Hematopoietic multipotent progenitor cell treated with erythropoietin and hydrocortisone succinate and interleukin-3 and kit ligand, for 17 days (in vitro differentiated cells): ENCODE measurements around the gene TNS3.
A peak's percentile ranks its signal among the peaks of the same experiment; 100 is the strongest.

ENCODE experiments used
- DNase-seq: peaks from one replicate; pipeline ENCODE4 v3.0.0-alpha.2; 2015; ENCODE audit warnings: low spot score

The TNS3 gene

DNA sequence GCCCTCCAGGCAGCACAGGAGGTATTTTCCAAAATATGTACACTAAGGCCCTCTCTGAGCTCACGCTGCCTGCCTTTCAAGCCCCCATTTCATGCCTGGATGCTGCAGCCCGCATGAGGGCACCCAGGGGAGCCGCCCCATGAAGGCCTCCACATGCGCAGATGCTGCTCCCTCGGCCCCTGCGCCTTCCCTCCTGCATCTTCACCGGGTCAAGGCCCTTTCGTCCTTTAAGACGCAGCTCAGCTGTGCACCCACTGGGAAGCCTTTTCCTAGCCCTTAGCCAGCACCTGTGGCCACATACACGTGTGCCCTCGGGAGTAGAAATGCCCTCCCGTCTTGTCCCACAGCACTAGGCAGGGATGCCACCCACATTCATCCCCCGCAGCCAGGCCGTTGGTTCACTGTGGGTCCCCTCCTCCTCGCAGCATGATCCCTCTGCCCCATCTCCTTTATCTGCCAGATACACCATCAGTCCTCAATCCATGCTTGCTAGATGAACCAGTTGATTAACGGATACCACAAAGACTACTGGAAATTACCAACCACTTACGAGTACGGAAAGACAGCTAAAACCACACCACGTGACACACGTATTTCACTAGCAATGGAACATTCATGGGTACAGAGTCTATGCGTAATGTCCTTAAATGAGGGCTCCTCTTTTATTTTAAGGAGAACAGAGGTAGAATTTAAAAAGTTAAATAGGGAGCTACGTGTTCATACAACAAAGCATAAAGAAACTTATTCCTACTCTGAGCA is 278.0 kb downstream of the TNS3 start:
- no peak for DNase-seq

DNA sequence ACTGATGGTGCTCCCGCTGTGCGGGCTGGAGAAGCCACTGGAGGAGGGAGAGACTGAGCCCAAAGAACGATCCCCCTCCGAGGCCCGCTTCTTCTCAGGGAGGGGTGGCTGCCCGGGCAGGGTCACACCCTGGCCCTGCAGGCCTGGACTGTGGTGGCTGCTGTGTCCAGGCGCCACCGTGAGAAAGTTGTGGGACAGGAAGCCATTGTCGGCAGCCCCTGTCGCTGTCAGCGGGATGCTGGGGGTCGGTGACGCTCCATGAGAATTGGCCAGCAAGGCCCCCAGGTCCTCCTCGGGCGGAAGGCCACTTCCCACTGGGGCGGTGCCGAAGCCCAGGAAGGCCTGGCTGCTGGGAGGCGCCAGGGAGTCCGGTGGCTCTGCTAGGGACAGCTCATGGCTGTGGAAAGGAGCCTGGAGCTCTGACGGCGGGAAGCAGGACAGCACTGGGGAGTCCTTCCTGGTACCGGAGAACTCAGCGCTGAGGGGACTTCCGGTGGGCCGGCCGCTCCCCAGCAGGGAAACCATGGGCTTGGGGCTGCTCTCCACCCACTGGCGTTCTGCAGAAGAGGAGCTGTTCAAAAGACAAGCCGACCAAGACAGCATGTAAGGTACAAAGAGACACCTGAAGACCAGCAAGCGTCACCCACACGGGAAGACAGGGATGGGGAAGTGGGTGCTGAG is 278.8 kb downstream of the TNS3 start:
- no peak for DNase-seq

DNA sequence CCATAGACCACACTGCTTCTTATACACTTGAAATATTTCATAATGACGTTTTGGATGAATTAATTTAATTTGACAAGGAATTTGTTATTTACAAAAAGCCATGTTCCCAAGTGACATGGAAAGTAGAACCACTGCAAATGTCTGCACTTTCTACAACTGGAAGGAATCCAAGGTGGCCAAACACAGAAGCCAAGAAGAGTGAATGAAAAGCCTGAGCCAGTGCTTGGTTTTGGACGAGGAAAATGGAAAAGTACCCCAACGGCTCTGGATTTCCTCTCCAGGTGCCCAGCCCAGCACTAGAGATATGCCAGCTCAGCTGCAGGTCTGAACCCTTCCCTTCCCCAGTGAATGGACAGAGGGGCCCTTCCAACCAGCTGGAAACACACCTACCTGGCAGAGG is 279.4 kb downstream of the TNS3 start:
- no peak for DNase-seq

DNA sequence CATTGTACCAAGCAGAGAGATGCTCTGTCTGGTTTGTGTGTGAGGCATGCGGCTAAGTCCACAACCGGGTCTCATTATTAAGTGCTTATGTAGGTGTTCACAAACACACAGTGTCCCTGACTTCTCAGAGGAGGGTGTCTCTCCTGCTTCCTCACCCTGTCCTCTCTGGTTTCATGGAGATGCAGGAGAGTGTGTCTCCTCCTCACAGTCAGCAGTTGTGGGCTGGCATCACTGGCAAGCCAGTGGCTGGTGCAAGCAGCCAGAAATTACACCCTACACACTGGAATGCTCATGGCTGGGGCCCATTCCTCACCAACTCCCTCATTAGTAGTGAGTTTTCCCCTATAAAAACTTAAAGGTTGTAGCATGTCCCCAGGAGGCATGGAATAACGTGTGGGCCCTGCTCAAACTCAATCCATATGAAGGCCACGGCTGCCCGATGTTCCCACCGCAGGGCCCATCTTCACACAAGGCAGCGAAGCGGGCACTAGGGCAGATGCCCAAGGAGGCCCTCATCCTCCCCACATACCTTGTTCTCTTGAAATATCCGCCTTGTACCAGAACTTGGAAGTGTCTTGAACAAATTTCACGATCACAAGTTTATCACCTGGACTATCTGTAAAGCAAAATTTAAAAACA is 280.1 kb downstream of the TNS3 start:
- DNase-seq: no peak

DNA sequence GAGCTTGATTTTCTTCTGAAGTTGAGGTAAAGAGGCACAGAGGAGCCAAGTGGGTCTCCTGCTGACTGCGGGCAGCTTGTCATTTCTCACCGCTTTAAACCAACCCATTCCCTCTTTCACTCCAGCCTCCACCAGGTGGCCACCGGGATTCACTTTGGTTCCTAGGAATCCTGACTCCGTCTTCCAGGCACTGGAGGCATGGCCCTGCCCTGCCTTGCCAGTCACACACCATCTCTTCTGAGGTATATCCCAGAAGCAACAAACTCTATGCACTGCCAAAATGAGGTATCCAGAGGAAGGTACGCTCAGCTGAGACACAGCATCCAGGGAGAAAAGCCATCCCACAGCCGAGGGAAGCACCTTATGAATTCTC is 280.8 kb downstream of the TNS3 start:
- DNase-seq: no peak

DNA sequence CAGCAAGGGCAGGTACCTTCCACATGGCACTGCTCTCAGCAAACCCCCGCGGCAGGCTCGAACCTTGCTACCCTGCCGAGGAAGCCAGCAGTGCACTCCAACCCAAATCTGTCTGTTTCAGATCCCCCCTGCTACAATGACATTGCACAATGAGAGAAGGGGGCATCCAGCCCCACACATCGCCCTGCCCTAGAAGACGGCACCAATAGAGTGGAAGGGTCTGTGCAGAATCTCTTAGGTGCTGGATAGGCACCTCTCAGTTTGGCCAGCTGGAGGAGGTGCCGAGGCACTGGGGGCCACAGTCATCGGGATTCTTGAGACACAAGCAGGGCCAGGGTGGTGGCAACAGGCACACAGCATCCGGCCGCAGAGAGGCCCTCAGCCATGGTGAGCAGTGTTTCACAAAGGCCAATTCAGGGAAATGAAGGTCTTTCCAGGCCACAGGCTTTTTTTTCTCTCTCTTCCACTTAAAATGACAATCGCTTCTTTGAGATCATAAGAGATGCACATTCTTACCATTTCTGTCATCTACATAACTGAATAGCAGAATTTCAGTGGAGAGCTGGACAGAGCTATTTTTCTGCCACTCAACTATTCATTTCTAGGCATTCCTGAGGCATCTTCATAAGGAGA is 281.3 kb downstream of the TNS3 start:
- DNase-seq: no peak

DNA sequence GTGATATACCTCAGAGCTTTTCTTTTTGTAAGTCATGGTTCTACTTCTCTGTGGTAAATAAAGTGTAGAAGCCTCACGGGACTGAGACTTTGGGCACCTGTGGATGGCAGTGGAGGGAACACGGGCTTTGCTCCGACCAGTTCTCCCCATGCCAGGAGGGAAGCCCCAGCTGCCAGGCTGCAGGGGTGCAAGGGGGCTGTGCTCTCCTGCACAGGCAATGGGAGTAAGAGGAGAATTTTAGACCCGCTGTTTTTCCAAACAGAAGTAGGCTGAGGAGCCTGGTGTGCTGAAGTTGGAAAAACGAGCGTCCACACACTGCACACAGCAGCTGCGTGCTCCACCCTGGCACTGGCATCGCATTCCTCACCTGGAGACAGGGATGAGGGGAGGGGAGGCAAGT is 282.4 kb downstream of the TNS3 start:
- DNase-seq: no peak

DNA sequence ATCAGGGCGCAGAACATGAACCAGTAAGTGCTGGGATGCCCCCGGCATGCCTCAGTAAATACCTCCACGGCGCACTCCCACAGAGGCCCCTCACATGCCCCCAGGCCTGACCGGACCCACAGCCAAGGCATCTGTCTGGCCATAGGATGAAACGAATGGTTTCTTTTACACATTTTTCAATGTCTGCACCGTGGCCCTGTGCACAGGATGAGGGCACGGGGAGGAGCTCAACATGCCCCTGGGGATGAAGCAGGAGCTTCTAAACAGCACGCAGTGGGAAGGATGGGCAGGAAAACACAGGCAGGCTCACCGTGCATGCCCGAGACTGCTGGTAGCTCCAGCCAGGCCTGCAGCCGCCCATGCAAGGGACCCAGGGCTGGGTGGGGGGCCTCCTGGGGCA is 283.3 kb downstream of the TNS3 start:
- DNase-seq: no peak

DNA sequence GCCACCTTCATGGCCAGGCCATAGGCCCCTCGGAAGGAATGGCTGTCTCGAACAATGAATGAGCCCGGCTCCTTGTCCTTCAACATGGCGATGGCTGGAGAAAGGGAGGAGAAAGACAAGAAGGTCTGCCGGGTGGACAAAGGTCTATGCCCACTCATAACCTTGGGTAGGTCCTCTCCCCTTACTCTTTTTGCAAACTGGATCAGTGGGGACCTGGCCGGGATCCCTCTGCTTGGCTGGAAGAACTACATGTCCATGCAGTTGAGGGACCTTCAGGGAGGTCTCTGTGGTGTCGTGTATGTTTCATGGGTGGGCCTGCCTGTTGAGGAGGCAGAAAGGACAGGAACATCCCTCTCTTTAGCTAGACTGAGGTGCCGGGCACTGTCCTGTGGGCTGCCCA is 284.8 kb downstream of the TNS3 start:
- no peak for DNase-seq

DNA sequence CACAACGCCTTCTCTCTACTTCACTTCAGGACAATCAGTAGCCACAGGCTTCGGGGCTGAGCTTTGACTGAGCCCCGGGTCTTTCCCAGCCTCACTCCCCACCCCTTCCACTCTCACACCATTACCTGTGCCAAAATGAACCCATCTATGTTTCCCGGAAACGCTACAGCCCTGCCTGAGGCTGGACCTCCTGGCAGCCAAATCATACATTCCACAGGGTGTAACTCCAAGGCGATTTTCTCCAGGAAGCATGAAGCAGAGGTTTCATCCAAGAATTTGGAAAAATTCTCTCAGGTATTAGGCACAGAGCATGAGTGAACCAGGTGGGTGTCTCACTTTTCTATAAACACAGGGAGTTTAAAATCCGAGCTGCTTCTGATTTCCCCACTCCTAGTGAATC is 286.3 kb downstream of the TNS3 start:
- no peak for DNase-seq

GRCh38 chr7:47294556-47295222 is 287.2 kb downstream of the TNS3 start:
- DNase-seq: no peak

GRCh38 chr7:47293884-47294555 is 287.9 kb downstream of the TNS3 start:
- no peak for DNase-seq

GRCh38 chr7:47292832-47293309 is 289.0 kb downstream of the TNS3 start:
- peak; percentile 62 for DNase-seq

DNA sequence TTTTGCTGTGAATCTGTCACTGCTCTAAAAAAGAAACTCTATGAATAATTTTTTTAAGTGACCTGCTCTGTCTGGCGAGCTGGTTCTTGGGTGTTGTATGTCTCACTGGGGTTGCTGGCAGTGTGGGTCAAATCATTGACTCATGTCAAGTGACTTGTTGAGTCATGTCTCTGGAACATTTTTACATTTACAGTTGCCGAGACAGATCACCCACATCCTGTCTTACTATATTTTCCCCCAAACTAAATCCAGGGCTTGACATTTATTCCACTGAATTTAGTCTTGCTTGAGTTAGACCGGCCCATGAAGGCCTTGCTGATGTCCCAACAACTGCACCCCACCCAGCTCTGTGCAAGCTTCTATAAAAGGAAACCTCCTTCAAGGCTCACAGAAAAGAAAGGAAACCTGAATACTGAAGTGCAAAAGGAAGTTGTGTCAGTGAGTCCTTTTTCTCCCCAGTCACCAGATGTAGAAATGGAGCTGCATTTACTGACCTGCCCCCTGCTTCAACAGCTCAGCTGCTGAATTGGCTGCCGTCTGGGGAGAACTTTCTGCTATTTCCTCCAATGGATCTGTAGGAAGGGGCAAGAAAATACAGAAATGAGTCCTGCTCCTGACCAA is 290.3 kb downstream of the TNS3 start:
- DNase-seq: peak; percentile 55

DNA sequence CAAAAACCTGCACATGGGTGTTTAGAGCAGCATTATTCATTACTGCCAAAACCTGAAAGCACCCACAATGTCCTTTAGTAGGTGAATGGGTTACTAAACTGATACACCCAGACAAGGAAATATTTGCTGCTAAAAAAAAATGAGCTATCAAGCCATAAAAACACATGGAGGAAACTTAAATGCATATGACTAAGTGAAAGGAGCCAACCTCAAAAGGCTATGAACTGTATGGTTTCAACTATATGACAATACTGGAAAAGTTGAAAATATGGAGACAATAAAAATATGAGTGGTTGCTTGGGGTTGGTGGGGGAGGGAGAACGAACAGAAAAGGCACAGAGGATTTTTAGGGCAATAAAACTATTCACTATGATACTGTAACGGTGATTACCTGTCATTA is 291.0 kb downstream of the TNS3 start:
- no peak for DNase-seq

DNA sequence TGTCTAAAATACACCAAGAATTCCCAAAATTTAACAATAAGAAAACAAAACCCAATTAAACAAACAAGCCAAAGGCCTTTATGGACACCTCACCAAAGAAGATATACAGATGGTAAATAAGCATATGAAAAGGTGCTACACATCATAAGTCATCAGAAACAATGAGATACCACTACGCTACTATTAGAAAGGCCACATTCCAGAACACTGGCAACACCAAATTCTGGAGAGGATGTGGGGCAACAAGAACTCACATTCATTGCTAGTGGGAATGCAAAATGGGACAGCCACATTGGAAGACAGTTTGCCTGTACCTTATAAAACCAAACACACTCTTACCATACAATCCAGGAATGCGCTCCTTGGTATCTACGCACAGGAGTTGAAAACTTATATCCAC is 291.4 kb downstream of the TNS3 start:
- no peak for DNase-seq

DNA sequence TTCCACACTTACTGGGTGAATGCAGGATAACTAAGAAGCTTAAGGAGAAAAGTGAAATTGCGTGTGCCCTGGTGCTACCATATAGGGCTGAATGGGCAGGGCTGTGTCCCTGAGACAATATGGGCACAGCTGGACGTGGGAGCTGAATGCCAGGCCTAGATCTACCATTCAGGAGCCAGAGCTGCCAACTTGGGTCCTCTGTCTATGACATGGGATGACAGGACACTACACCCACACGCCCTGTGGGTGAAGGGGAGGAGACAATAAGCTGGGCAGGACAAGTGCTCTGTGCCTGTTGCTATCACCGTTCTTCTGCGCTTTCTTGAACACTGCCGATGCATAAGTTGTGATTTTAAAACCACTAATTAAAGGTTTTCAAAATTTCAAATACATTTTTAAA is 293.9 kb downstream of the TNS3 start:
- no peak for DNase-seq

DNA sequence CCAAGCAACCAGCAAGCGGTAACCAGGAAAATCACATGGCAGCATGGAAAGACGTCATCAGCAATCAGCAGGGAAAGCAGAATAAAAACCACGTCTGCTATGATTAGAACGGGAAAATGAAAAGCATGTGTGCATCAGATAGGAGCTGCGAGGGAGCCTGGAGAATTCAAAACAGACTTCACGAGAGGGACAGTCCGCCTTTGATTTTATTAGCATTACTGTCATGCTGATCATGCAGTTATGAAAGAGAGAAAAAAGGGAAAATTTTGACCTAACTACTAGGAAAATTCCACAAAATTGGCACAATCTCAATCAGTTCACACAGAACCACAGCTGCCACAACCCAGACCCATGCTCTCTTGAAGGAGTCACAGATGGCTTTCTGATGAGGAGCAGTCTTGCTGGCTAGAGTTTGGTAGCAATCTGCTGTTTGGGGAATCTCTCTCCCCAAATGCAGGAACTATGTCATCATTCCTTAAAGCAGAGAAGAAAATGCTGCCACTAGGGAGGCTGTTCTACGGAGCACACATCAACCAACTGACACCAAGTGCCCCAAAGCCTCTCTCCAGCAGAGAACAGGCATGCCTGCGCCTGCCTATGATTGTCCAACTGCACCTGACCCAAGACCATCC is 295.9 kb downstream of the TNS3 start:
- no peak for DNase-seq

DNA sequence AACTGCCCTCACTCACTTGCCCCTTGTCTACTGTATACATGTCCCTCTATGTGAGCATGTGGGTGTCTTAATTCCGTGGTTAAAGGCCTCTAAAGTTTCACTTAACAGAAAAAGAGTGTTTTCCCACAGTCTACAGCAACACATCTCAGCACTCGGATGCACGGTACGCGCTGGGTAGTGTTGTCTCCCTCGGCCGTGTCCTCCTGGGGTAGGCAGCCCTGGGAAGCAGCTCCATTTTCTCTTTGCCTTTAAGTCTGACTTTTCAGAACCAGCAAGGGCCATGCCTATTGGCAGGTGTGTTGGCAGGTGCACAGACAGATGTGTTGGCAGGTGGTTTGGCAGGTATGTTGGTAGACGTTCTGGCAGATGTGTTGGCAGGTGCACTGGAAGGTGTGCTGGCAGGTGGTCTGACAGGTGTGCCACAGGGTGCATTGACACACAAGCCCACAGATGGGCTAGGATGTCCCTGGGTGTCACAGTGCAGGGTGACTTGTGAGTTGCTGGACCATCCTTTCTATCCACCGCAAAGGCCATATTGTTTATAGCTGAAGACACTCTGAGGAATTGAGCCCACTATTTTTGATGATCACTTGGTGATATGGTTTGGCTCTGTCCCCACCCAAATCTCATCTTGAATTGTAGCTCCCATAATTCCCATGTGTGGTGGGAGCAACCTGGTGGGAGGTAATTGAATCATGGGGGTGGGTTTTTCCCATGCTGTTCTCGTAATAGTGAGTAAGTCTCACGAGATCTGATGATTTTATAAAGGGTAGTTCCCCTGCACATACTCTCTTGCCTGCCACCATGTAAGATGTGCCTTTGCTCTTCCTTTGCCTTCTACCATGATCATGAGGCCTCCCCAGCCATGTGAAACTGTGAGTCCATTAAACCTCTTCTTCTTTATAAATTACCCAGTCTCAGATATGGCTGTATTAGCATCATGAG is 296.9 kb downstream of the TNS3 start:
- no peak for DNase-seq
